GM12873 (cell line): ENCODE results near the gene TPSAB1.

Experiments
- CTCF ChIP-seq: IDR thresholded peaks from 2 replicates; pipeline ENCODE4 v1.5.1; 2012; ENCODE audit warnings: low read depth, mild to moderate bottlenecking, moderate library complexity, low read length, control low read depth; ENCODE audit not compliant: insufficient read depth; ENCODE audit errors: missing control alignments

Gene TPSAB1

GRCh38 chr16:1206326-1206725 is 34.2 kb upstream of the TPSAB1 start:
- no peak for TF ChIP-seq CTCF

GRCh38 chr16:1206786-1207185 is 33.7 kb upstream of the TPSAB1 start:
- TF ChIP-seq CTCF: no peak

- TF ChIP-seq CTCF: no peak
Measured at GRCh38 chr16:1208239-1208830, 32.2 kb upstream of the TPSAB1 start.

GRCh38 chr16:1209081-1209480 is 31.4 kb upstream of the TPSAB1 start:
- no peak for TF ChIP-seq CTCF

GRCh38 chr16:1210461-1210860 is 30.0 kb upstream of the TPSAB1 start:
- TF ChIP-seq CTCF: no peak

GRCh38 chr16:1211451-1212268 is 28.8 kb upstream of the TPSAB1 start:
- TF ChIP-seq CTCF: no peak

- no peak for TF ChIP-seq CTCF
Measured at GRCh38 chr16:1212616-1213194, 27.8 kb upstream of the TPSAB1 start.
